ENCODE data around the gene SULT4A1. TPM values are rescaled to one million over a fixed set of nuclear protein-coding genes. Genes with fewer than 3 reads are reported as not detected.

The SULT4A1 gene
- total RNA-seq, 2 donors from 2014 or later: 0.26 TPM; not detected in 1

DNA sequence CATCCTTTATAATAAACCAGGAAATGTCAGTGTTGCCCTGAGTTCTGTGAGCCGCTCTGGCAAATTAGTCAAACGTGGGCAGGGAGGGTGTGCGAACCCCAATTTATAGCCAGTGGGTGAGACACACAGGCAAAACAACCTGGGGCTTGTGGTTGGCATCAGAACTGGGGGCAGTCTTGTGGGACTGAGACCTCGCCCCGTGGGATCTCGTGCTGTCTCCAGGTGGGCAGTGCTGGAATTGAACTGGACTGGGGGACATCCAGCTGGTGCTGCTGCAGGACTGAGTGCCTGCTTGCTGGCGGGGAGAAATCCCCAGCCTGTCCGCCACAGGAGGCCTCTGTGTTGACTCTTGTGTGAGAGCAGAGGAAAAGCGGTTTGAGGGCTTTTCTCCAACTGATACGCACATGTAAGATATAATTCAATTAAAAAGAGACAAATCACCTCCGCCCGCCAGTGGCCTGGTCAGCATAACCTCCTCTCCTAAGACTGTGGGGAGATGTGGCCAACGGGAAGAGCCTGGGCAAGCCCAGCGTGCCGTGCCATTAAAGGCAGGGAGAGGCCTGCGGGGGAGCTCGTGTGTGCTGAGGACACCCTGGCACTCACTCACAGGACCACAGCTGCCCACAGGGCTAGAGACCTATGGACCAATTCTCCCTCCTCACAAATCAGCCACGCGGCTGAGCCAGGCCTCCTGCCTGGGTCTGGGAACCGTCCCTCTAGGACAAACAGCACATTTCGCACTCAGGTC is 18.4 kb downstream of the SULT4A1 start:
- DNase-seq (no peak), ATAC-seq (no peak)
- TF ChIP-seq CTCF (IDR thresholded peaks at IDR 0.05): no peak
- TF ChIP-seq POLR2A (IDR thresholded peaks at IDR 0.05): no peak
- H3K9me3 ChIP-seq: no peaks in the 10 kb centered on the region
- H3K36me3 ChIP-seq (replicated peaks in 1 of 2; ENCODE audit: insufficient read depth in 1 of 2, low read depth in 2 of 2): no peaks in the 10 kb centered on the region
- H3K4me1 ChIP-seq: peaks cover 6% of the 10 kb centered on the region
- H3K27me3 ChIP-seq: no peaks in the 10 kb centered on the region
- intact Hi-C loops (cut with DNase I): no loop called here
- 67 to 80% methylated on average over 17 to 20 of the region's 21 CpGs for WGBS, 2 donors
- H3K27ac ChIP-seq: no peak overlapping the region
- no peak overlapping the region for H3K4me3 ChIP-seq

- intact Hi-C loops (cut with DNase I): no loop called here
- WGBS, 2 donors: 73 to 81% methylated on average over 3 to 21 of the region's 21 CpGs
- no peak overlapping the region for H3K27ac ChIP-seq
- H3K4me1 ChIP-seq: no peaks in the 10 kb centered on the region
- H3K27me3 ChIP-seq: no peaks in the 10 kb centered on the region
- TF ChIP-seq CTCF (IDR thresholded peaks at IDR 0.05) (no peak), POLR2A (IDR thresholded peaks at IDR 0.05) (no peak)
- no peaks in the 10 kb centered on the region for H3K9me3 ChIP-seq
- no peak overlapping the region for H3K4me3 ChIP-seq
- DNase-seq (no peak), ATAC-seq (no peak)
- H3K36me3 ChIP-seq (replicated peaks in 1 of 2; ENCODE audit: insufficient read depth in 1 of 2, low read depth in 2 of 2): no peaks in the 10 kb centered on the region
These were observed 20.6 kb downstream of the SULT4A1 start for GRCh38 chr22:43841742-43842141.

DNA sequence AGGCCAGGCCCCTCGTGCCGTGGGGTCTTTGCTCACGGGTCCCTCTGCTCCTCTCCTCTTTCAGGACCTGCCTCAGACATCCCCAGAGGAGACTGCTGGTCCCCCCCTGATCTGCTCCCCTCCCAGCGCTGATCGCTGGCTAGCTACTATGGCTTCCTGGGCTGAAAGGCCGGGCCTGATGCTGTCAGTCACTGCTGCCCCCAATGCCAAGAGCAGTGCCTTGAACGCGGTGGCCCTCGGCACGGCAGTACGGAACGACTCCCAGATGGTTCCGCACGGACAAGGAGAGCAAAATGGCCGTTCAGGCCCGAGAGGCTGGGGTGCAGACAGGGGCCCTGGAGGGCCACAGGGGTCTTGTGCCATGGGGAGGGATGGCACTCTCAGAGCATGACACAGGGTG is 21.5 kb downstream of the SULT4A1 start:
- no peak for TF ChIP-seq CTCF (IDR thresholded peaks at IDR 0.05)
- TF ChIP-seq POLR2A (IDR thresholded peaks at IDR 0.05): no peak
- Histone ChIP-seq H3K4me1 (no peaks in the 10 kb centered on the region), H3K36me3 (replicated peaks in 1 of 2; ENCODE audit: insufficient read depth in 1 of 2, low read depth in 2 of 2) (no peaks in the 10 kb centered on the region), H3K9me3 (no peaks in the 10 kb centered on the region), H3K4me3 (no peak overlapping the region), H3K27ac (no peak overlapping the region), H3K27me3 (no peaks in the 10 kb centered on the region)
- no peak for ATAC-seq
- intact Hi-C loops (cut with DNase I): no loop called here
- 66 to 79% methylated on average over 10 to 16 of the region's 16 CpGs for WGBS, 2 donors
- DNase-seq: no peak

DNA sequence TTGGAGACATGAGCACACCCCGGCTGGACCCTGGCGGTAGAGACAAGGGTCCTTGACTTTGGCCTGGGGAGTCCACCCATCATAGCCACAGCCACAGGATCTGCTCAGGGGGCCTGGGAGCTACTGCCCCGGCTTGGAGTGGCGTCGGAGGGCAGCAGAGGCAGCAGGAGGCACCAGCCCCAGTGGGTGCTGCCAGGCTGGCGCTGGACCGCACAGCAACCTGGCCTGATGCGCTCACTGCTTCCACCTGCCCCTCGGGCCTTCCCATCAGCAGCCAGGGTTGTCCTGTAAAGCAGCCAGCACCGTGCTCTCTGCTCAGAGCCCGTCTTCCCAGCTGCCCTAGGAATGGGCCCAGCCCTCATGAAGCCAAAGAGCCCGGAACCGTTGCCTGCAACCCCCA is 21.9 kb downstream of the SULT4A1 start:
- Histone ChIP-seq H3K36me3 (replicated peaks in 1 of 2; ENCODE audit: insufficient read depth in 1 of 2, low read depth in 2 of 2) (no peaks in the 10 kb centered on the region), H3K9me3 (no peaks in the 10 kb centered on the region), H3K4me1 (no peaks in the 10 kb centered on the region), H3K27me3 (no peaks in the 10 kb centered on the region), H3K27ac (no peak overlapping the region), H3K4me3 (no peak overlapping the region)
- ATAC-seq: no peak
- TF ChIP-seq CTCF (IDR thresholded peaks at IDR 0.05) (no peak), POLR2A (IDR thresholded peaks at IDR 0.05) (no peak)
- no peak for DNase-seq
- 84 to 87% methylated on average over 2 to 13 of the region's 13 CpGs for WGBS, 2 donors
- intact Hi-C loops (cut with DNase I): no loop called here

GRCh38 chr22:43839781-43840180 is 22.5 kb downstream of the SULT4A1 start:
- Histone ChIP-seq H3K9me3 (no peaks in the 10 kb centered on the region), H3K4me3 (no peak overlapping the region), H3K36me3 (replicated peaks in 1 of 2; ENCODE audit: insufficient read depth in 1 of 2, low read depth in 2 of 2) (no peaks in the 10 kb centered on the region), H3K27me3 (no peaks in the 10 kb centered on the region), H3K27ac (no peak overlapping the region), H3K4me1 (no peaks in the 10 kb centered on the region)
- WGBS, 2 donors: 47 to 53% methylated on average over 8 of the region's 8 CpGs
- intact Hi-C loops (cut with DNase I): no loop called here
- no peak for TF ChIP-seq POLR2A (IDR thresholded peaks at IDR 0.05)
- TF ChIP-seq CTCF (IDR thresholded peaks at IDR 0.05): no peak
- no peak for DNase-seq
- no peak for ATAC-seq

Measured in body of pancreas (tissue), 4 donors.